GM23338 (cell line): Measurements from ENCODE around the gene NPEPL1. TPM values are rescaled to one million over a fixed set of nuclear protein-coding genes. Genes with fewer than 3 reads are reported as not detected.

Experiments used
- ATAC-seq: fragments of 200-7000 bp; cut with Tn5 transposase; 3 replicates; pipeline ENCODE4 v1.9.1; 2020
- DNase-seq: peaks from one replicate; pipeline ENCODE4 v3.0.0-alpha.2; 2015; ENCODE audit warnings: low spot score
- H2AFZ ChIP-seq: fragments of 200-600 bp; sonication (generic); 2 replicates; pipeline ENCODE4 v1.8.0; 2016; ENCODE audit warnings: antibody characterized with exemption, mild to moderate bottlenecking, moderate library complexity
- H3F3A ChIP-seq: fragments of 200-600 bp; sonication (generic); replicated peaks from 2 replicates; pipeline ENCODE4 v1.8.0; 2017; ENCODE audit warnings: antibody characterized with exemption, mixed run types, low read depth
- H3K27ac ChIP-seq: fragments of 200-600 bp; sonication (generic); 2 replicates; pipeline ENCODE4 v1.6.1; 2016; ENCODE audit warnings: low read depth
- H3K27me3 ChIP-seq: fragments of 200-600 bp; sonication (generic); 2 replicates; pipeline ENCODE4 v1.8.0; 2016; ENCODE audit warnings: mild to moderate bottlenecking, mixed run types, moderate library complexity; ENCODE audit not compliant: insufficient read depth
- H3K36me3 ChIP-seq: fragments of 200-600 bp; sonication (generic); 2 replicates; pipeline ENCODE4 v1.8.0; 2016; ENCODE audit warnings: mild to moderate bottlenecking; ENCODE audit not compliant: insufficient read depth
- H3K4me1 ChIP-seq: fragments of 200-600 bp; sonication (generic); 2 replicates; pipeline ENCODE4 v1.8.0; 2016; ENCODE audit warnings: mild to moderate bottlenecking, moderate library complexity; ENCODE audit not compliant: insufficient read depth
- H3K4me2 ChIP-seq: fragments of 200-600 bp; sonication (generic); 2 replicates; pipeline ENCODE4 v1.7.1; 2017; ENCODE audit warnings: mixed run types
- H3K4me3 ChIP-seq: fragments of 200-600 bp; sonication (generic); 2 replicates; pipeline ENCODE4 v1.6.1; 2016; ENCODE audit warnings: mixed run types
- H3K79me2 ChIP-seq: fragments of 200-600 bp; sonication (generic); replicated peaks from 2 replicates; pipeline ENCODE4 v1.8.0; 2017; ENCODE audit warnings: mild to moderate bottlenecking; ENCODE audit not compliant: insufficient read depth
- H3K9me2 ChIP-seq: fragments of 200-600 bp; sonication (generic); 2 replicates; pipeline ENCODE4 v1.8.0; 2017; ENCODE audit not compliant: insufficient read depth
- H4K20me1 ChIP-seq: fragments of 200-600 bp; sonication (generic); replicated peaks from 2 replicates; pipeline ENCODE4 v1.8.0; 2017; ENCODE audit warnings: mild to moderate bottlenecking; ENCODE audit not compliant: insufficient read depth
- H3K27ac Mint-ChIP-seq: 2 replicates; pipeline ENCODE4 v1.8.0; 2020; ENCODE audit warnings: inconsistent platforms, mild to moderate bottlenecking, moderate library complexity, mixed read lengths
- H3K27me3 Mint-ChIP-seq: 3 replicates; pipeline ENCODE4 v1.8.0; 2022; ENCODE audit warnings: low read depth, mild to moderate bottlenecking, moderate library complexity, mixed read lengths, inconsistent platforms; ENCODE audit not compliant: insufficient read depth, poor library complexity
- H3K36me3 Mint-ChIP-seq: 3 replicates; pipeline ENCODE4 v1.8.0; 2021; ENCODE audit warnings: low read depth, mild to moderate bottlenecking, inconsistent platforms, moderate library complexity, mixed read lengths
- H3K4me1 Mint-ChIP-seq: 3 replicates; pipeline ENCODE4 v1.8.0; 2020; ENCODE audit warnings: mild to moderate bottlenecking, inconsistent platforms, mixed read lengths
- H3K4me3 Mint-ChIP-seq: 3 replicates; pipeline ENCODE4 v1.8.0; 2021; ENCODE audit warnings: moderate library complexity, mild to moderate bottlenecking, inconsistent platforms, mixed read lengths
- H3K9me3 Mint-ChIP-seq: 3 replicates; pipeline ENCODE4 v1.8.0; 2020; ENCODE audit warnings: moderate library complexity, mild to moderate bottlenecking, inconsistent platforms, mixed read lengths
- CREB1 ChIP-seq: fragments of 250-450 bp; sonication (Bioruptor Pico); IDR thresholded peaks from 2 replicates; pipeline ENCODE4 v1.5.0; 2020; ENCODE audit warnings: low read depth, mild to moderate bottlenecking, moderate library complexity
- EZH2 ChIP-seq: fragments of 200-600 bp; sonication (generic); IDR thresholded peaks from one replicate; pipeline ENCODE4 v1.8.0; 2017; ENCODE audit warnings: antibody characterized with exemption, mild to moderate bottlenecking, low read depth; ENCODE audit not compliant: unreplicated experiment
- EZH2phosphoT487 ChIP-seq: fragments of 200-600 bp; sonication (generic); IDR thresholded peaks from one replicate; pipeline ENCODE4 v1.8.1; 2018; ENCODE audit warnings: antibody characterized with exemption; ENCODE audit not compliant: unreplicated experiment
- JUNB ChIP-seq: IDR thresholded peaks from one replicate; pipeline ENCODE4 v1.6.1; 2016; ENCODE audit warnings: antibody characterized with exemption; ENCODE audit not compliant: unreplicated experiment
- NANOG ChIP-seq: IDR thresholded peaks from 2 replicates; pipeline ENCODE4 v1.6.1; 2016; ENCODE audit warnings: antibody characterized with exemption, borderline replicate concordance
- POLR2AphosphoS5 ChIP-seq: IDR thresholded peaks from 2 replicates; pipeline ENCODE4 v1.6.1; 2016; ENCODE audit warnings: antibody characterized with exemption, low read depth
- STAT1 ChIP-seq: IDR thresholded peaks from one replicate; pipeline ENCODE4 v1.6.1; 2016; ENCODE audit warnings: antibody characterized with exemption; ENCODE audit not compliant: unreplicated experiment
- ZNF114 ChIP-seq: fragments of 250-450 bp; sonication (Bioruptor Pico); IDR thresholded peaks from 2 replicates; pipeline ENCODE4 v1.5.0; 2020; ENCODE audit warnings: mild to moderate bottlenecking, moderate library complexity
- ZNF331 ChIP-seq: fragments of 250-450 bp; sonication (Bioruptor Pico); IDR thresholded peaks from 2 replicates; pipeline ENCODE4 v1.5.0; 2020; ENCODE audit warnings: low read depth, mild to moderate bottlenecking, moderate library complexity
- polyA plus RNA-seq: library from polyadenylated mRNA; unstranded; fragments of >200 nt; fragmentation: Nextera tagmentation; extraction: Ambion mirVana; gene quantifications from 2 replicates; pipeline ENCODE4 v1.2.1, GENCODE V29; 2016
- total RNA-seq: library from RNA; depleted of rRNA; stranded (reverse); fragments of >200 nt; shearing (Covaris generic); gene quantifications from 2 replicates; pipeline ENCODE4 v1.2.3, GENCODE V29; 2014
- TF ChIP-seq, protein P1 (sequence below): IDR thresholded peaks from one replicate; pipeline ENCODE4 v1.6.1; 2018; ENCODE audit warnings: antibody characterized with exemption; ENCODE audit not compliant: unreplicated experiment
- TF ChIP-seq, protein P2 (sequence below): fragments of 250-450 bp; sonication (Bioruptor Pico); IDR thresholded peaks from 2 replicates; pipeline ENCODE4 v1.5.0; 2020; ENCODE audit warnings: mild to moderate bottlenecking, moderate library complexity
- TF ChIP-seq, protein P3 (sequence below), 2 experiments: fragments of 200-600 bp in 1 of 2; sonication (generic) in 1 of 2; conservative IDR thresholded peaks; 2 replicates each; pipeline versions ENCODE4 v1.5.1 to v1.6.1; 2016 to 2017; ENCODE audit warnings: antibody characterized with exemption in 2 of 2, low read depth in 2 of 2, mild to moderate bottlenecking in 2 of 2, moderate library complexity in 1 of 2
- TF ChIP-seq, protein P4 (sequence below): IDR thresholded peaks from 2 replicates; pipeline ENCODE4 v1.6.1; 2016; ENCODE audit warnings: antibody characterized with exemption

NPEPL1 gene
- total and polyA plus RNA-seq, 2 experiments from 2014 or later = 23.5 to 30.0 TPM

DNA sequence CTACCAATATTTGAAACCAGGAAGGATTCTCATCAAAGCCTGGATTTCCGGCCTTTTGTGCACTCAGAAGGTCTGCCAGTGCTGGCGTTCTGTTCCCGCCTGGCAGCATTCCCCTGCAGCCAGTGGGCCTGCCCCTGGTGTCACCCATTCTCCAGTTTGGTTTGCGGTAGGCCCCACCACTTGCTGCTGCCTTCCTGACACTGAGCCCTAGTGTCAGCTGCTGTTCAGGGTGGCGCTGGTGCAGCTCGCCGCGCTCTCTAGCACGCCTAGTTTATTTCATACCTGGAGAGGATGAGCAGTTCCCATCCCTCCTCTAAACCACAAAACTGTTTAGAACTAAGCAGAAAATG, 9.5 kb downstream of the NPEPL1 start:
- H4K20me1 ChIP-seq = no peaks in the 10 kb centered on the region
- 0 out of 2 replicates have a peak overlapping the region, but pooled peaks have one; percentile 39 for H3K27ac ChIP-seq
- H3K36me3 ChIP-seq = peaks cover 9% of the 10 kb centered on the region; the same call in 1 of the 2 replicates
- Mint-ChIP-seq H3K27me3 (peaks cover 4% of the 10 kb centered on the region), H3K36me3 (peaks cover 64% of the 10 kb centered on the region), H3K4me1 (peaks cover 16% of the 10 kb centered on the region), H3K4me3 (no peak overlapping the region), H3K27ac (no peak overlapping the region), H3K9me3 (peaks cover 7% of the 10 kb centered on the region; the same call in 2 of the 3 replicates)
- ATAC-seq = no peak
- 0 out of 2 replicates have a peak, but pooled peaks cover 4% of the 10 kb centered on the region for H3F3A ChIP-seq
- TF ChIP-seq ZNF114 (CRISPR knock-in tag) (no peak), JUNB (no peak), NANOG (no peak), EZH2phosphoT487 (no peak), POLR2AphosphoS5 (no peak), CREB1 (CRISPR knock-in tag) (no peak), EZH2 (no peak), STAT1 (no peak), ZNF331 (CRISPR knock-in tag) (no peak)
- TF ChIP-seq, protein P1, sequence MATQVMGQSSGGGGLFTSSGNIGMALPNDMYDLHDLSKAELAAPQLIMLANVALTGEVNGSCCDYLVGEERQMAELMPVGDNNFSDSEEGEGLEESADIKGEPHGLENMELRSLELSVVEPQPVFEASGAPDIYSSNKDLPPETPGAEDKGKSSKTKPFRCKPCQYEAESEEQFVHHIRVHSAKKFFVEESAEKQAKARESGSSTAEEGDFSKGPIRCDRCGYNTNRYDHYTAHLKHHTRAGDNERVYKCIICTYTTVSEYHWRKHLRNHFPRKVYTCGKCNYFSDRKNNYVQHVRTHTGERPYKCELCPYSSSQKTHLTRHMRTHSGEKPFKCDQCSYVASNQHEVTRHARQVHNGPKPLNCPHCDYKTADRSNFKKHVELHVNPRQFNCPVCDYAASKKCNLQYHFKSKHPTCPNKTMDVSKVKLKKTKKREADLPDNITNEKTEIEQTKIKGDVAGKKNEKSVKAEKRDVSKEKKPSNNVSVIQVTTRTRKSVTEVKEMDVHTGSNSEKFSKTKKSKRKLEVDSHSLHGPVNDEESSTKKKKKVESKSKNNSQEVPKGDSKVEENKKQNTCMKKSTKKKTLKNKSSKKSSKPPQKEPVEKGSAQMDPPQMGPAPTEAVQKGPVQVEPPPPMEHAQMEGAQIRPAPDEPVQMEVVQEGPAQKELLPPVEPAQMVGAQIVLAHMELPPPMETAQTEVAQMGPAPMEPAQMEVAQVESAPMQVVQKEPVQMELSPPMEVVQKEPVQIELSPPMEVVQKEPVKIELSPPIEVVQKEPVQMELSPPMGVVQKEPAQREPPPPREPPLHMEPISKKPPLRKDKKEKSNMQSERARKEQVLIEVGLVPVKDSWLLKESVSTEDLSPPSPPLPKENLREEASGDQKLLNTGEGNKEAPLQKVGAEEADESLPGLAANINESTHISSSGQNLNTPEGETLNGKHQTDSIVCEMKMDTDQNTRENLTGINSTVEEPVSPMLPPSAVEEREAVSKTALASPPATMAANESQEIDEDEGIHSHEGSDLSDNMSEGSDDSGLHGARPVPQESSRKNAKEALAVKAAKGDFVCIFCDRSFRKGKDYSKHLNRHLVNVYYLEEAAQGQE = no peak
- TF ChIP-seq, protein P2, sequence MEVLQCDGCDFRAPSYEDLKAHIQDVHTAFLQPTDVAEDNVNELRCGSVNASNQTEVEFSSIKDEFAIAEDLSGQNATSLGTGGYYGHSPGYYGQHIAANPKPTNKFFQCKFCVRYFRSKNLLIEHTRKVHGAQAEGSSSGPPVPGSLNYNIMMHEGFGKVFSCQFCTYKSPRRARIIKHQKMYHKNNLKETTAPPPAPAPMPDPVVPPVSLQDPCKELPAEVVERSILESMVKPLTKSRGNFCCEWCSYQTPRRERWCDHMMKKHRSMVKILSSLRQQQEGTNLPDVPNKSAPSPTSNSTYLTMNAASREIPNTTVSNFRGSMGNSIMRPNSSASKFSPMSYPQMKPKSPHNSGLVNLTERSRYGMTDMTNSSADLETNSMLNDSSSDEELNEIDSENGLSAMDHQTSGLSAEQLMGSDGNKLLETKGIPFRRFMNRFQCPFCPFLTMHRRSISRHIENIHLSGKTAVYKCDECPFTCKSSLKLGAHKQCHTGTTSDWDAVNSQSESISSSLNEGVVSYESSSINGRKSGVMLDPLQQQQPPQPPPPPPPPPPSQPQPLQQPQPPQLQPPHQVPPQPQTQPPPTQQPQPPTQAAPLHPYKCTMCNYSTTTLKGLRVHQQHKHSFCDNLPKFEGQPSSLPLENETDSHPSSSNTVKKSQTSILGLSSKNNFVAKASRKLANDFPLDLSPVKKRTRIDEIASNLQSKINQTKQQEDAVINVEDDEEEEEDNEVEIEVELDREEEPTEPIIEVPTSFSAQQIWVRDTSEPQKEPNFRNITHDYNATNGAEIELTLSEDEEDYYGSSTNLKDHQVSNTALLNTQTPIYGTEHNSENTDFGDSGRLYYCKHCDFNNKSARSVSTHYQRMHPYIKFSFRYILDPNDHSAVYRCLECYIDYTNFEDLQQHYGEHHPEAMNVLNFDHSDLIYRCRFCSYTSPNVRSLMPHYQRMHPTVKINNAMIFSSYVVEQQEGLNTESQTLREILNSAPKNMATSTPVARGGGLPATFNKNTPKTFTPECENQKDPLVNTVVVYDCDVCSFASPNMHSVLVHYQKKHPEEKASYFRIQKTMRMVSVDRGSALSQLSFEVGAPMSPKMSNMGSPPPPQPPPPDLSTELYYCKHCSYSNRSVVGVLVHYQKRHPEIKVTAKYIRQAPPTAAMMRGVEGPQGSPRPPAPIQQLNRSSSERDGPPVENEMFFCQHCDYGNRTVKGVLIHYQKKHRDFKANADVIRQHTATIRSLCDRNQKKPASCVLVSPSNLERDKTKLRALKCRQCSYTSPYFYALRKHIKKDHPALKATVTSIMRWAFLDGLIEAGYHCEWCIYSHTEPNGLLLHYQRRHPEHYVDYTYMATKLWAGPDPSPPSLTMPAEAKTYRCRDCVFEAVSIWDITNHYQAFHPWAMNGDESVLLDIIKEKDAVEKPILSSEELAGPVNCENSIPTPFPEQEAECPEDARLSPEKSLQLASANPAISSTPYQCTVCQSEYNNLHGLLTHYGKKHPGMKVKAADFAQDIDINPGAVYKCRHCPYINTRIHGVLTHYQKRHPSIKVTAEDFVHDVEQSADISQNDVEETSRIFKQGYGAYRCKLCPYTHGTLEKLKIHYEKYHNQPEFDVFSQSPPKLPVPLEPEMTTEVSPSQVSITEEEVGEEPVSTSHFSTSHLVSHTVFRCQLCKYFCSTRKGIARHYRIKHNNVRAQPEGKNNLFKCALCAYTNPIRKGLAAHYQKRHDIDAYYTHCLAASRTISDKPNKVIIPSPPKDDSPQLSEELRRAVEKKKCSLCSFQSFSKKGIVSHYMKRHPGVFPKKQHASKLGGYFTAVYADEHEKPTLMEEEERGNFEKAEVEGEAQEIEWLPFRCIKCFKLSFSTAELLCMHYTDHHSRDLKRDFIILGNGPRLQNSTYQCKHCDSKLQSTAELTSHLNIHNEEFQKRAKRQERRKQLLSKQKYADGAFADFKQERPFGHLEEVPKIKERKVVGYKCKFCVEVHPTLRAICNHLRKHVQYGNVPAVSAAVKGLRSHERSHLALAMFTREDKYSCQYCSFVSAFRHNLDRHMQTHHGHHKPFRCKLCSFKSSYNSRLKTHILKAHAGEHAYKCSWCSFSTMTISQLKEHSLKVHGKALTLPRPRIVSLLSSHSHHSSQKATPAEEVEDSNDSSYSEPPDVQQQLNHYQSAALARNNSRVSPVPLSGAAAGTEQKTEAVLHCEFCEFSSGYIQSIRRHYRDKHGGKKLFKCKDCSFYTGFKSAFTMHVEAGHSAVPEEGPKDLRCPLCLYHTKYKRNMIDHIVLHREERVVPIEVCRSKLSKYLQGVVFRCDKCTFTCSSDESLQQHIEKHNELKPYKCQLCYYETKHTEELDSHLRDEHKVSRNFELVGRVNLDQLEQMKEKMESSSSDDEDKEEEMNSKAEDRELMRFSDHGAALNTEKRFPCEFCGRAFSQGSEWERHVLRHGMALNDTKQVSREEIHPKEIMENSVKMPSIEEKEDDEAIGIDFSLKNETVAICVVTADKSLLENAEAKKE = no peak
- TF ChIP-seq, protein P3, sequence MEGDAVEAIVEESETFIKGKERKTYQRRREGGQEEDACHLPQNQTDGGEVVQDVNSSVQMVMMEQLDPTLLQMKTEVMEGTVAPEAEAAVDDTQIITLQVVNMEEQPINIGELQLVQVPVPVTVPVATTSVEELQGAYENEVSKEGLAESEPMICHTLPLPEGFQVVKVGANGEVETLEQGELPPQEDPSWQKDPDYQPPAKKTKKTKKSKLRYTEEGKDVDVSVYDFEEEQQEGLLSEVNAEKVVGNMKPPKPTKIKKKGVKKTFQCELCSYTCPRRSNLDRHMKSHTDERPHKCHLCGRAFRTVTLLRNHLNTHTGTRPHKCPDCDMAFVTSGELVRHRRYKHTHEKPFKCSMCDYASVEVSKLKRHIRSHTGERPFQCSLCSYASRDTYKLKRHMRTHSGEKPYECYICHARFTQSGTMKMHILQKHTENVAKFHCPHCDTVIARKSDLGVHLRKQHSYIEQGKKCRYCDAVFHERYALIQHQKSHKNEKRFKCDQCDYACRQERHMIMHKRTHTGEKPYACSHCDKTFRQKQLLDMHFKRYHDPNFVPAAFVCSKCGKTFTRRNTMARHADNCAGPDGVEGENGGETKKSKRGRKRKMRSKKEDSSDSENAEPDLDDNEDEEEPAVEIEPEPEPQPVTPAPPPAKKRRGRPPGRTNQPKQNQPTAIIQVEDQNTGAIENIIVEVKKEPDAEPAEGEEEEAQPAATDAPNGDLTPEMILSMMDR (conservative IDR thresholded peaks at IDR 0.05; ENCODE audit: low read depth in 2 of 2) = no peak
- TF ChIP-seq, protein P4, sequence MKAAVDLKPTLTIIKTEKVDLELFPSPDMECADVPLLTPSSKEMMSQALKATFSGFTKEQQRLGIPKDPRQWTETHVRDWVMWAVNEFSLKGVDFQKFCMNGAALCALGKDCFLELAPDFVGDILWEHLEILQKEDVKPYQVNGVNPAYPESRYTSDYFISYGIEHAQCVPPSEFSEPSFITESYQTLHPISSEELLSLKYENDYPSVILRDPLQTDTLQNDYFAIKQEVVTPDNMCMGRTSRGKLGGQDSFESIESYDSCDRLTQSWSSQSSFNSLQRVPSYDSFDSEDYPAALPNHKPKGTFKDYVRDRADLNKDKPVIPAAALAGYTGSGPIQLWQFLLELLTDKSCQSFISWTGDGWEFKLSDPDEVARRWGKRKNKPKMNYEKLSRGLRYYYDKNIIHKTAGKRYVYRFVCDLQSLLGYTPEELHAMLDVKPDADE = no peak
- H3K4me2 ChIP-seq = no peak overlapping the region
- H3K4me1 ChIP-seq = no peaks in the 10 kb centered on the region; the same call in 1 of the 2 replicates
- H3K9me2 ChIP-seq = no peaks in the 10 kb centered on the region
- H3K4me3 ChIP-seq = no peak overlapping the region
- no peaks in the 10 kb centered on the region for H3K27me3 ChIP-seq
- DNase-seq = no peak
- no peaks in the 10 kb centered on the region for H3K79me2 ChIP-seq
- no peak overlapping the region for H2AFZ ChIP-seq
